IPS DF 4.7 (cell line): ENCODE results near the gene BLCAP.
"Not testable (repeated sequence)": the region's sequence is repeated elsewhere in the genome, so short reads cannot be mapped to it uniquely, and the experiment has no call there.

ENCODE experiments used
- DNase-seq: peaks from one replicate; pipeline ENCODE4 v3.0.0-alpha.2; 2013; ENCODE audit warnings: low spot score; ENCODE audit errors: extremely low read depth

BLCAP gene, protein sequence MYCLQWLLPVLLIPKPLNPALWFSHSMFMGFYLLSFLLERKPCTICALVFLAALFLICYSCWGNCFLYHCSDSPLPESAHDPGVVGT

DNA sequence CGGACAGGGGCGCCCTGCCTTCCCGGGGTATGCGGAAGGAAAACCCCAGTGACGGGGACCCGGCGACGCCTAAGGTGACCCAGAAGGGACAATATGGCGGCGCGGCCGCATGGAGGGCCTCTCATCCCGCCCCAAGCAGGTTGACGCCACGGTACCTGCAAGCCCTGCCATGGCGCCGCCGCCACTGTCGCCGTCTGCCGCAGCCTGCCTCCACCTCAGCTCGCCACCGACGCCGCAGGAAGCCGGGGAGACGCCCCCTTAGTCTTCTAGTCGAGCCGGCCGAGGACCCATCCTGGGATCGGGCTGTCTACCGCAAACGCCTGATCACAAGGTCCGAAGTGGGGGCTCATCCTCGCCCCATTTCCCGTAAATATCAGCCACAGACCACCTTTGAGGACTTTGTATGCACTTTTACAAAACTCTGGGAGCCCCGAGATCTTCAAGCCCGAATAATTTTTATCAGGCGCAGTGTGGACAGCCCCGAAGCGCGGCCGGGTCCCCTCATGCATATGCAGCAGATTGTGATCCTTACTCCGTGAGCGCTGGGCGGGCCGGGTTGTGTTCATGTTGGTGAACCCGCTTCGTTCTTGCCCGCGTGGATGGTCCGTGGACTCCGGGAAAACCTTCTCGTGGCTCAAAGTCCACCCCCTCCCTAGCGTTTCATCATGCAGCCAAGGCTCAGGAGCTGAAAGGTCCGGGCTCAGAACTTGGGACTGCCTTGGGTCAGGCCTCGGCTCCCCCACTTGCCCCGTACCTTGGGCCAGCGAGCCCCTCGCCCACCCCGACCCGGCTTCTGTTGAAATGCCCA, at the start of gene BLCAP:
BLCAP (minus strand) TSS at position 239 of the 808 bp plus-strand sequence. CDS start 8,702 bp downstream, outside the sequence.
- DNase-seq: no peak

DNA sequence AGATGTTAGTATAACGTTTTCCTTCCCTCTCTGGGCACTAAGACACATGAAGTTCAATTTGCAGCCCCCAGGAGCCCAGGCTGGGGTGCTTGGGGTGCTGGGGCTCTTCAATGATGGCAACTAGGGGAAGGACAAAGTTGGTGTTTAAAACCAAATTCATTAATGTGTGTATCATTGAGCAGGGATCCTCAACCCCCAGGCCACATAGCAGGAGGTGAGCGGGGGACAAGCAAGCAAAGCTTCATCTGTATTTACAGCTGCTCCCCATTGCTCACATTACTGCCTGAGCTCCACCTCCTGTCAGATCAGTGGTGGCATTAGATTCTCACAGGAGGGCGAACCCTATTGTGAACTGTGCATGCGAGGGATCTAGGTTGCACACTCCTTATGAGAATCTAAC, 49.8 kb upstream of the BLCAP start:
- not testable (repeated sequence) for DNase-seq

DNA sequence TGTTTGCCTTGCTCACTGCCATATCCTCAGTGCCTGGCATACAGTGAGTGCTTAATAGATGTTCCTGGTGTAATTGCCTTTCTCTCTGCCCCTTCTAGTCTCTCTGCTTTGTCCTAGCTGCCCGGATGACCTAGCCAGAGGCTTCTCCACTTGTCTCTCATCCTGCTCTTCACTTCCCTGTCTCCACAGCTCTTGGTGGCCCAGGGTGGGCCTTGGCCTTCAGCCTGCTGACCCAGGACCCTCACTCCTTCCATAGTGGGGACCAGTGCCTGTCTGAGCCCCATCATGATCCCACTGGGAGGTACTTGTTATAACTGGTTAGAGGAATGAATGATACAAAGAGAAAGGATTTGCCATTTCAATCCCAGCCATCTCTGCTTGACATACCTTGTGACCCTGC, 49.2 kb upstream of the BLCAP start:
- DNase-seq: no peak

DNA sequence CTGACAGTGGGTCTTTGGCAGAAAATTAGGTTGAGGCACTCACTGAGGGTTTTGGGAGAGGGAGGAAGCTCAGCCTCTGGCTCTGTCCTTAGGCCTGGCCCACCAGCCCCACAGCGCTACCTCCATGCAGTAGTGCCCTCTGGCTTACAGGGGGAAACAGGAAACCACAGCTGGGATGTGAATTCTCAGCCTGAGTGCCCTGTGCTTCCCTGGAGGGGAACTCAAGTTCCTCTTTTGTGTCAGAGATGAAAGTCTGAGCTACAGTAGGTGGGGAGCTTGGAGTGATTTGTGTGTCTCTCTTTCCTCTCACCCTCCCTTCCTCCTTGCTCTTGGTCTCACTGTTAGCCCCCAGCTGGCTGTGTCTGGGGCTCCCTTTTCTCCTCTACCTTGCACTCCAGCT, 48.2 kb upstream of the BLCAP start:
- peak; percentile 25 for DNase-seq

DNA sequence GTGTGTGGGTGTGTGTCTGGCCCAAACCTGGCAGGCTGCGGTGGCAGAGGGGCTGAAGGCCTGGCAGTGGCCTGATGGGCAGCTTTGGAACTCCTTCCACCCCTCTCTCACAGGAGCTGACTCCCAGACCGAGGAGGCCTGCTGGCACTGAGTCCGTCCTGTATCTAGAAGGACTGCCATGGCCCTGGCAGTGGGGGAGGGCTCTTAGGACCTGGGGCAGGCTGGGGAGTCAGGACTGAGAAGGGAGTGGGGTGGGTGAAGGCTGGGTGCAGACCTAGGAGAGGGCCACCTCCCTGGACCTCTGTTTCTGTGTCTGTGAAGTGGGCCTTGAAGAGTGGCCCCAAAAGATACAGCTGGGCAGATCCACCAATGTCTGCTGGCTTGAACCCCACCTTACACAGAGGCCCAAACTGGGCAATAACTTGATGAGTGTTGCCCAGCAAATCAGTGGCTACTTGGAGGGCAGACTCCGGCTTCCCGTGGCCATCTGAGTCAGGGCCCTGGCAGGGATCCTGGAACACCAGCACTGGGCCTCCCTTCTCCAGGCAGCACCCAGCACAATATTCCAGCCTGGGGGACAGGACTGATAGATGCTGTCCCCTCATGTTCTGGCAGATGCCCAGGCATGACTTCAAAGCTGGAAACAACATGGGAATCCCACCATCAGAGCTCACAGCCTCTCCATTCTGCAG, 46.7 kb upstream of the BLCAP start:
- no peak for DNase-seq

DNA sequence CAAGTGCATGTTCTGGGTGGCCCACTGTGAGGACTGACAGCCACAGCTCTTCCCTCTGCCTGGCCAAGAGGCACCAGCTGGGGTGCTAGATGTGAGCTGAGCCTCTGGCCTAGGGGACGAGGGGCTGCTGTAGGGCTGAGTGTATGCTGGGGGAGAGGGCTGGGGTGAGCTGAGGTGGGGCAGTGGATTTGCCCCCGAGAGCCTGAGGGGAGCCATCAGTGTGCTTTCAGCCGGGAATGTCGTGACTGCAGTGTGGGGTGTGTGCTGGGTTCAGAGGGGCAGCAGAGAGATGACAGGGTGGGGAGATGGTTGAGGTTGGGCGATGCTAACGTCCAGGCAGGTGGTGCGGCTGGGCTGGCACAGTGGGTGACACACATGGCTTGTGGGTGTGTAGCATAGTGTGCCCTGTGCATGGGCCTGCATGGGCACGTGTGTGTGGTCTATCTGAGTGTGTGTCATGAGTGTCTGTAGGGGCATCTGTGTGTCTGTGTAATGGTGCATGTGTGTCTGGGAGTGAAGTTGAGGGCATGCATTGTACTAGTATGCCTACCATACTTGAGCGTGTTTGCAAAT, 46.0 kb upstream of the BLCAP start:
- DNase-seq: no peak

DNA sequence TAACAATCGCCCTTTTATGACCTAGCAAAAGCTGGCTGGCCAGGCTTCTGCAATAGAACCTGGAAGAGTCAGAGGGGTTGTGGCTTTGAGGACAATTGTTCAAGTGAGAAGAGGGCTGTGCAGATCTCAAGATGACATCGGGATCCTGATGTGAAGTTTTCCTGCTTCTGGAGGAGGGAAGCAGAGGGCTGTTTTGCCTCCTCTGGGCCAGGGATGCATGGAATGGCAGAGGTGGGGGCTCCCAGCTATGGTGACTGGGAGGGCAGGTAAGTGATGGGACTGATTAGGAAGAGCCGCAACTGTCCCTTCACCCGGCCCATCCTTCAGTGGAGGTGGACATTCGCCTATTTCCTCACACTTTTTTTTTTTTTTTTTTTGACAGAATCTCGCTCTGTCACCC, 43.4 kb upstream of the BLCAP start:
- no peak for DNase-seq

DNA sequence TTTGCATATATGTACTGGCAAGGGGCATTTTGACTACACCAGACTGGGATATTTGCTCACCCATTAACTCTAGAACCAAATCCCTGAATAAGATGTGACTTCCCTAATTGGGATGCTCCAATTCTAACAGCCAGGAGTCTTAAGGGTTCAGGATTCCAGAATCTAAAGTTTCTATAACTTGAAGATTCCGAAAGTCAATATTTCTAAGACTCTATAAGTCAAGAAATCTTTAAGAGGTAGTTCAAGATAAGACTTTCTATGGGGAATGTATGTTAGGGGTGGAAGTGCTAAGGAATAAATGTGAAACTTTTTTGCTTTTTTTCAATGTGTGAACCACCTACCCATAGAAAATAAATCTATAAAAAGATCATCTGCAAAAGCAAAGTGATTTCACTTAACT, 42.7 kb upstream of the BLCAP start:
- DNase-seq: no peak

DNA sequence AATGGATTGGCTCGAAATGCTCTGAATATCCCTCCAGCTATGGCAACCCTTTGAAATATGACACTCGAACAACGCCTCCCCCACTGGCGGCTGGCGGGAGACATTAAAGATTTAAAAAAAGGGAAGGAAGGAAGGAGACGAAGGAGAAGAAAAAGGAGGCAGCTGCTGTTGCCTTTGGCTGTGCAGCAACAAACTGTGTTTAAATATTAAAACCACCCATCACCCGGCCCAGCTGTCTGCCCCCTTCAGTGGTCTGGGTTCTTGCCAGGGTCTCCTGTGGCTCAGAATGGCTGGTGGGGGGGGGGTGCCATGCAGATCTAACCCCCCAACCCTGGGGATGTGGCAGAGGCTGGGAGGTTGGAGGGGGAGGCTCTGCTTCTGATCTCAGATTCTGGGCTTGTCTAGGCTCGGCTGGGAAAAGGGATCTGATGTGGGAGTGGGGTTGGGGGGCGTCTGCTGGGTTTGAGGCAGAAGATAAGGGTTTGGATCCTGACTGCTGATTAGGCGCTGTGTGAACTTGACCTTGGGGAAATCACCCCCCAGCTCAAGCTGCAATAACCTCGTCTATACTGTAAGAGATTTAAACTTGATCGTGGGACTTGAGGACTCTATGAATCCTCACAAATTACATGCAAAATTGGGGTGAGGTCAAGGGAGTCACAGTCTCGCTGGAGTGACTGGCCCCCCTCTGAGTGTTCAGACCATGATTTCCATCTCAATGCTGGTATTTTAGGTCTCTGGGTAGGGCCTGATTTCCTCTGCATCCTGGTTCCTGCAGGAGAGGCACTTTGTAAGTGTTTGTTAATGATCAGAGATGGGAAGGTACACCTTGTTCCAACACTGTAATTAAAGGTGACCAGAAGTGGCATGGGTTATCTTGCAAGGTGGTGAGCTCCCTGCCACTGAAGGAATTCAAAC, 40.3 kb upstream of the BLCAP start:
- no peak for DNase-seq

DNA sequence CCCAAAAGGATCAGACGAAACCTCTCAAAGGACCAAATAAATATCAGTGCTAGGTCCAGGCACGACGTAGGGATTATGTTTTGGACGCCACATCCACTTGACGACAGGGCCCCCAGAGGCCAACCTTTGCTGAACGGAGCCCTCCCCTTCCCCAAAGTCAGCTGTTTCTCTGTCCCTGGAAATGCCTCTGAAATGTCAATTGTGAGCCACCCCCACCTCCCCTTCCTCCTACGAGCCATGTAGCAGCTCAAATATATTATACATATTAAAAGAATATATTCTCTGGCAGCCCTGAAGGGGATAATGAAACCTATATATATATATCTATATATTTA, 39.6 kb upstream of the BLCAP start:
- DNase-seq: no peak

DNA sequence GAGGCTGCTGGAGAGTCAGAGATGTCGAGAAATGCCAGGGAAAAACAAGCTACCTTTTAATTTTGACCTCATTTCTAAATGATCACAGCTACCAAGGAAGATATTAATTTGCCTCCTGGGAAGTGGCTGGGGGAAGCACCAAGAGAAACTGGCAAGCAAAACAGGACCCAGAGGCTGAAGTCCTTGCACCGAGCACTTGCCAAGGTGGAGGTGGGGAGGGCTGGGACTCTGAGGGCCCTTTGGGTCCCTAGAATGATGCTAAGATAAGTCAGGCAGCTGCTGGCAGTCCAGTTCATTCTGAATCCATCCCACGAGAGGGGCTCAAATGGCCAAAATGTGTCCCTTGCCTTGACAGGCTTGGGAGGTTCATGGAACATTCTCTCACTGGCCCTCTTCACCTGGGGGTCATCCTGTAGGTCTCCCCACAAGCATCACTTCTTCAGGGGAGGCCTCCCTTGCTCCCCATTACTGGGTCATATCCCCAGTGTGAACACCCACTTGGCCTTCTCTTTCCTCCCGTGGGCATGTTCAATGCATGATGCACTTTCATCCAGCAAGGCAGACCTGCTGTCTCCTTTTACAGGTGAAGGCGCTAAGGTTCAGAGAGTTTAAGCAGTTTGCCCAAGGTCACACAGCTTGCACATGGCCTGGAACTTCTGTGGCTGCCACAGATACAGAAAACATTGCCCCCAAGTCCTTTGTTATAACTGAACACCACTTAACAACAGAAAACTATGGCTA, 39.1 kb upstream of the BLCAP start:
- no peak for DNase-seq

DNA sequence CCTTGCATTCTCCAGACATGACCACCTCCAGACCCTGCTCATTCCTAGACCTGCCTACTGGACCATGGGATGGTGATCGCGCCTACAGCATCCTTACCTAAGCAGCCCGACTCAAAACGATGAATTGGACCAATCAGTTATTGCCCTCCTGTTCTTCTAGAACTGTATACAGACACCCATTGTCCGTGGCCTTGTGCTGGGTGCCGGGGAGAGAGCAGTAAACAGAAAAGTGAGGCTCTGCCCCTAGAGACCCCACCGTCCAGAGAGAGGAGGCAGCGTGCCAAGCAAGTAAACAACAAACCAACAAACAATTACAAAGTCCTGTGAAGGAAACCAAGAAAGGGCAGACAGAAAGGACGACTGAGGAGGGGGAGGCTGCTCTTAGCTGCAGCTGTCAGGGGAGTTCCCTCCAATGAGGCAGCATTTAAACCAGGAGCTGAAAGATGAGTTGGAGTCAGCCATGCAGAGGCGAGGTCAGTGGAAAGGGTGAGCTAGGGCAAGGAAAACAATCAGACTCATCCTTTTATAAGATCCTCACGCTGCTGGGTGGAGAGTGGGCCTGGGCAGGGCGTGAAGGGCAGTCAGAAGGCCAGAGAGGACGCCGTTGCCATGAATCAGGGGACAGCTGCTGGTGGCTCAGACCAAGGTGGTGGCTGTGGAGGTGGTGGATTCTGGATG, 37.6 kb upstream of the BLCAP start:
- DNase-seq: no peak

DNA sequence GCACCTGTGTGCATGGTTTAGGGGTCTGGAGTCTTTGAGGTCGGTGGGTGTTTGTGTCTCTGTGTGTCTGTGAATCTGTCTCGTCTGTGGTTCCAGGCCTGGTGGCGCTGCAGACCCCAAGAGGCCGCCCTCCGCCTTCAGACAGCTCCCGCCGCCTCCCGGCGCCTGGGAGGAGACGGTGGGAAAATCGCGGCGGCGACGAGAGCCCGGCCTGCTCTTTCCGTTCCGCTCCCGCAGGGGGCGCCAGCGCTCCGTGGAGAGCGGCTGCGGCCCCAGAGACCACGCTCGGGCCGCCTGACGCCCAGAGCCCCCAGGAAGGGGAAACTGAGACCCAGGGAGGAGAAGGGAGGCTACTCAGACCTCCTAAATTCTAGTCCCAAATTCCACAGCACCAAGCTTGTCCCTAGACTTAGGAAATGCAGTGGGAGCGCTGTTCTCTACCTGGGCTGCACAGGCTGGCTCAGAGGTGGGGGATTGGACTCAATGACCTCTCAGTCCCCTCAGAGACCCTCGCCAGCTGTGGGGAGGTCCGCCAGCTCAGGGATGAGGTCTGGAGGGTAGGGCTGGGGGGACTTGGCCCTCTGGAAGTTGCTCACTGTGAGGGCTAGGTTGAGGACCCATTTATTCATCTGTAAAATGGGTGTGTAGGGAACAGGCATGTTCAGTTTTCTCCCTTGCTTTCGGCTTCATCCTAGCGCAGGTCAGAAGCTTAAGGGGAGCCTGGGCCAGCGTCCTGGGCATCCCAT, 36.9 kb upstream of the BLCAP start:
- no peak for DNase-seq

DNA sequence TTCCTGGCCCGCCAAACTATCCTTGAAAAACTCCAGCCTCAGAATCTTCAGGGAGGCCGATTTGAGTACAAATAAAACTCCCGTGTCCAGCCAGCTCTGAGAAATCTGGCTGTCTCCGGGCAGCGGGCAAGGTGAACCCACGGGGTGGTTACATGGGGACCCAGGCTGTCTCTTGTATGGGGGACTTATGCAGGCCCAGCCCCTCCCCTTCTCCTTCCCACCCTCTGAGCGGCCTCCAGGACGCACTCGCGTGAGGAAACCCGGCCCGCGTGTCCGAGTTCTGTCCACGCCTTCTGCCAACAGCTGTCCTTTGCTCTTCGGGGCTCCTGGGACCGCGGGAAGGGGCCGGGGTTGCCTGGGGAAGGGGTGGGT, 36.3 kb upstream of the BLCAP start:
- DNase-seq: no peak

DNA sequence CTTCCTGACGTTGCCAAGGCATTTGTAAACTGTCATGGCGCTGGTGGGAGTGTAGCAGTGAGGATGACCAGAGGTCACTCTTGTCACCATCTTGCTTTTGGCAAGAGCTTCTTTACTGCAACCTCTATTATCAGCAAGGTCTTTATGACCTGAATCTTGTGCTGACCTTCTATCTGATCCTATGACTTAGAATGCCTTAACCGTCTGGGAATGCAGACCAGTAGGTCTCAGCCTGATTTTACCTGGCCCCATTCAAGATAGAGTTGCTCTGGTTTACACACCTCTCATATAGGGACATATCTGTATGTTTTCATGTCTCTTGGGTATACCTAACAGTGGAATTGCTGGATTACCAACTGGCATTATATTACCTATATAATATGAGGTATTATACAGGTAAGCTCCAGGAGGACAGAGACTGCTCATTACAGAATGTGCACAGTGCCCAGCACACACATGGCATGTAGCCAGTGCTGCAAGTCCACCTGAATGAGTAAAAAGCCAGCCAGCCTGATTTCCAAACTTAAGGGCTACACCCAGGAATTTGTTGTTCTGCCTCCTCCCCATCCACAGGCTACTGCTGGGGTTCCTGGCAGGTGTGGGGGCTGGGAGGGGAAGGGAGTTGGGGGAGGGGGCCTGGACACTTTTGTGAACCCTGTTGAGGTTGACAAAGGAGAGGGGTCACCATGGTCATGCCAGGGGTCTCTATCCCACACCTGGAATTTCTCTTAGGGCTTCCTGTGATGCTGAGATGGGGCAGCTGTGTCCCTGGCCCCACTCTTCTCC, 35.2 kb upstream of the BLCAP start:
- no peak for DNase-seq

DNA sequence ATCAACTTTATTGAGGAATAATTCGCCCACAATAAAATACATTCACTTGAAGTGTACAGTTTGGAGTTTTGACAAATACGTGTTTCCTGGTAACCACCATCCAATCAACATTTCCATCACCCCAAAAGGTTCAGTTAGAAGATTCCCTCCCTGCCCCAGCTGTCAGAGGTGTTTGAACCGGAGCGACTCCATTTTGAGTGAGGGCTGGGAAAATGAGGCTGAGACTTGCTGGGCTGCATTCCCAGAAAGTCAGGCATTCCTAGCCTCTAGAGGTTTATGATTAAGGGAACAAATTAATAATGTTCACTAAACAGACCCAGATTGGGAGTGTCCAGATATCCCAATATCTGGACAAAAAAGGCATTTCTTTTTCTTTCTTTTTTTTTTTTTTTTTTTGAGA, 33.0 kb upstream of the BLCAP start:
- no peak for DNase-seq

DNA sequence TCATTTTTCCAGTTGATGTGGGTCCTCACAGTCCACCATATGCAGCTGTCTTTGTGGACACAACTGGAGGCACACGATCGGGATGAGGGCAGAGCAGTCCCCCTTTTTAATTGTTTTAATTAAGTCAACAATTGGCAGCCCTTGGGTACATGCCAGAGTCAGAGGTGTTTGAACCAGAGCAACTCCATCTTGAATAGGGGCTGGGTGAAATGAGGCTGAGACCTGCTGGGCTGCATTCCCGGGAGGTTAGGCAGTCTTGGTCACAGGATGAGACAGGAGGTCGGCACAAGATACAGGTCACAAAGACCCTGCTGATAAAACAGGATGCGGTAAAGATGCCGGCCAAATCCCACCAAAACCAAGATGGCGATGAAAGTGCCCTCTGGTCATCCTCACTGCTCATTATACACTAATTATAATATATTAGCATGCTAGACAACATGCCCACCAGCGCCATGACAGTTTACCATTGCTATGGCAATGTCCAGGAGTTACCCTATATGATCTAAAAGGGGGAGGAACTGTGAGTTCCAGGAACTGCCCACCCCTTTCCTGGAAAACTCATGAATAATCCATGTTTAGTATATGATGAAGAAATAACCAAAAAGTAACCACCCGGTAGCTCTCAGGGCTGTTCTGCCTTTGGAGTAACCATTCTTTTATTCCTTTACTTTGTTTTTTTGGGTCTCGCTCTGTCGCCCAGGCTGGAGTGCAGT, 31.8 kb upstream of the BLCAP start:
- DNase-seq: no peak

DNA sequence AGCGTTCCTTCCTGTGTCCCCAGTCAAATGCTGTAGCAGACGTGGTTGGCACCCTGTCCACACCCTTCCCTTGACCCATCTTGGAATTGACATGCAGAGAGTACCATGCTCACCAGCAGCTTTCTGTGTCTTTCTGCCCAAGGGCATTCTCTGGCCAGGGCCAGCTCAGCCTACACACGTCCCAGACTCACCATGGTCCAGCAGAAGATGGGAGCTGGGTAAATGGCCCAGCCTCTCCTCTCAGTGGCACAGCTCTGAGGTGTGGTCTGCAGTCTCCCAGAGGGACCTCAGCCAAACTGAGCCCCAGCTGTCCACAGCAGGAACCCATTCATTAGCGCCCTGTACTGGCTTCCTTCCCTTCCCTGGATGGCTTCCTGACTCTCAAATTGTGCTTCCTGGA, 31.1 kb upstream of the BLCAP start:
- no peak for DNase-seq
